Left renal cortex interstitium (tissue), 4 donors: ENCODE data around the gene IL36RN. TPM values are rescaled to one million over a fixed set of nuclear protein-coding genes. Genes with fewer than 3 reads are reported as not detected.
"Not testable (repeated sequence)": the region's sequence is repeated elsewhere in the genome, so short reads cannot be mapped to it uniquely, and the experiment has no call there.

ENCODE experiments used
- DNase-seq, 4 donors: peaks; one replicate each; pipeline ENCODE4 v3.0.0-alpha.2; 2013; ENCODE audit warnings: low read depth in 4 of 4, low spot score in 2 of 4, missing footprints in 1 of 4
- polyA plus RNA-seq, 4 donors: library from polyadenylated mRNA; unstranded; fragments of 120-200 nt; gene quantifications; one replicate each; pipeline ENCODE4 v1.2.1, GENCODE V29; 2013; ENCODE audit not compliant: insufficient read length in 4 of 4

Gene IL36RN
- polyA plus RNA-seq, 4 donors = not detected

DNA sequence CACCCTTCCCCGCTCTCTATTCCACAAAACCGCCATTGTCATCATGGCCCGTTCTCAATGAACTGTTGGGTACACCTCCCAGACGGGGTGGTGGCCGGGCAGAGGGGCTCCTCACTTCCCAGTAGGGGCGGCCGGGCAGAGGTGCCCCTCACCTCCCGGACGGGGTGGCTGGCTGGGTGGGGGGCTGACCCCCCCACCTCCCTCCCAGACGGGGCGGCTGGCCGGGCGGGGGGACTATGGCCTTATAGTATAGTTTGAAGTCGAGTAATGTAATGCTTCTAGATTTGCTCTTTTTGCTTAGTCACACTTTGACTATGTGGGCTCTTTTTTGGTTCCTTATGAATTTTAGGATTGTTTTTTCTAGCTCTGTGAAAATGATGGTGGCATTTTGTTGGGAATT, 37.3 kb downstream of the IL36RN start:
- DNase-seq = not testable (repeated sequence)

DNA sequence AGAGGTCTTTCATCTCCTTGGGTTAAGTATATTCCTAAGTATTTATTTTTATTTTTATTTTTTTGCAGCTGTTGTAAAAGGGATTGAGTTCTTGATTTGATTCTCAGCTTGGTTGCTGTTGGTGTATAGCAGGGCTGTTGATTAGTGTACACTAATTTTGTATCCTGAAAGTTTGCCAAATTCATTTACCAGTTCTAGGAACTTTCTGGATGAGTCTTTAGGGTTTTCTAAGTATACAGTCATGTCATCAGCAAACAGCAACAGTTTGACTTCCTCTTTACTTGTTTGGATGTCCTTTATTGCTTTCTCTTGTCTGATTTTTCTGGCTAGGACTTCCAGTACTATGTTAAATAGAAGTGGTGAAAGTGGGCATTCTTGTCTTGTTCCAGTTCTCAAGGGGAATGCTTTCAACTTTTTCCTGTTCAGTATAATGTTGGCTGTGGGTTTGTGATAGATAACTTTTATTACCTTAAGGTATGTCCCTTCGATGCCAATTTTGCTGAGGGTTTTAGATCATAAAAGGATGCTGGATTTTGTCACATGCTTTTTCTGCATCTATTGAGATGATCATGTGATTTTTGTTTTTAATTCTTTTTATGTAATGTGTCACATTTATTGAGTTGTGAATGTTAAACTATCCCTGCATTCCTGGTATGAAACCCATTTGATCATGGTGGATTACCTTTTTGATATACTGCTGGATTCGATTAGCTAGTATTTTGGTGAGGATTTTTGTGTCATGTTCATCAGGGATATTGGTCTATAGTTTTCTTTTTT, 38.0 kb downstream of the IL36RN start:
- not testable (repeated sequence) for DNase-seq

DNA sequence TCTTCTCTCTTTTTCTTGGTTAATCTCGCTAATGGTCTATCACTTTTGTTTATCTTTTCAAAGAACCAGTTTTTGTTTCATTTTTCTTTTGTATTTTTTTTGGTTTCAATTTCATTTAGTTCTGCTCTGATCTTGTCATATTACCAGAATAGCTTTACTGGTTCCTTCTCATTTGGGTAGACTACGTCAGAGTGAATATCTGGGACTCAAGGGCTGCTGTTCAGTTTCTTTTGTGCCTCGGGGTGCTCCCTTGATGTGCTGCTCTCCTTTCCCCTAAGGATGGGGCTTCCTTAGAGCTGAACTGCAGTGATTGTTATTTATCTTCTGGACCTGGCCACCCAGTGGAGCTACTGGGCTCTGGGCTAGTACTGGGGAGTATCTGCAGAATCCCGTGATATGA, 39.0 kb downstream of the IL36RN start:
- no peak for DNase-seq

DNA sequence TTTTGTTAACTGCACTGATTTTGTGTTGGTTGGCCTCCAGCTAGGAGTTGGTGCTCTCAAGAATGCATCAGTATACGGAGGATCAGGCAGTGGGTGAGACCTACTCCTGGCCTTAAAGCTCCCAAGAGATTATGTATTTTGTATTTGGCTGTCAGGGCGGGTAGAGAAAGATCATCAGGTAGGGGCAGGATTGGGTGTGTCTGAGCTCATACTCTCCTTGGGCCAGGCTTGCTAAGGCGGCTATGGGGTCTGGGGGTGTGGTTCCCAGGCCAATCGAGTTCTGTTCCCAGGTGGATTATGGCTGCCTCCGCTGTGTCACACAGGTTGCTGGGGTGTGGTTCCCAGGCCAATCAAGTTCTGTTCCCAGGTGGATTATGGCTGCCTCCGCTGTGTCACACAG, 39.5 kb downstream of the IL36RN start:
- DNase-seq = no peak

DNA sequence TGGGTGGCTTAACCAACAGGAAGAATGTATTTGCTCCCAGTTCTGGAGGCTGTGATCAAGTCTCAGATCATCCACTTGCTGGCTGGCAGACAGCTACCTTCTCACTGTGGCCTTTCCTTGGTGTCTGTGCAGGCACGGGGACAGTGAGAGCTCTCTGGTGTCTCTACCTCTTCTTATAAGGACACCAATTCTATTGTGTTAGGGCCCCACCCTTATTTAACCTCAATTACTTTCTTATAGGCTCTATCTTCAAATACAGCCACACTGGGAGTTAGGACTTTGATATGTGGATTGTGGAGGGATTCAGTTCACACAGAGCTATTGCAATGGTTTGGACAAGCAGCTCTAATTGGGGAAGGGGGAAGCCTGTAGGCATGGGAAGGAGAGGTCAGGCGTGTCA, 43.1 kb downstream of the IL36RN start:
- DNase-seq = no peak

DNA sequence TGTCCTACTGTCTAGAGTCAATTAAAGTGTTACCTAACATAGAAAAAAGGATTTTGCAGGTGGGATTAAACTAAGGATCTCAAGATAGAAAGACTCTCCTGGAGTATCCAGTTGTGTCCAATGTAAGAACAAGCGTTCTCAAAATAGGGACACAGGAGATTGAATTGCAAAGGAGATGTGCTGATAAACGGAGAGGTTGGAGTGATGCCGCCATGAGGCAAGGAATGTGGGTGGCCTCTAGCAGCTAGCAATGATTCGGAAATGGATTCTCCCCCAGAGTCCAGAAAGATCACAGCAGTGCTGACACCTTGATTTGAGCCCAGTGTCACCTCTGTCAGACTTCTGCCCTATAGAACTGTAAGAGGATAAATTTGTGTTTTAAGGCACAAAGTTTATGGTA, 44.3 kb downstream of the IL36RN start:
- no peak for DNase-seq

DNA sequence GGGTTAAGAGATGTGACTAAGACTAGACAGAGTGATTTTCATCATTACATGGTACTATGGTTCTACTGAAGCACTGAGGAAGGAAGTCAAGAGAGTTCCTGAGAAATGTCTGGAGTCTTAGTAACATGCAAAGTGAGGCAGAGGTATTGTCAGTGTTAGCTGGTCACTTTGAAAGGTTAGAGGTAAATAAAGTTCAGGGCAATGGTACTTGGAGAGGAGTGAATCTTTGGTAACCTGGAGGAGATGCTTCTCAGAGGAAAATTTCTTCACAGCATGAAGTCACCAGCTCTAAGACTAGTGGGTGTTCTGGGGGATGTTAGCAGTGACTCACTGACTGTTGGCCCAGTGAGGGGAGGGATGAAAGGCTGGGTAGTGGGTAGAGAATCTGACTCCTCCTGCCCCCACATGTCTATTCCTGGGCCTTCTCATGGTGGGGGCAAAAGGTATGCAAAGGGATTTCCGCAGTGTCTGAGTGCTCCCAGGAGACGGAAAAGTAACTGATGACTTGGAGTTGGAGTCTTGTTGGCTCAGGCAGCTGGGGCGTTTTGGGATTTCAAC, 45.1 kb downstream of the IL36RN start:
- DNase-seq = no peak

DNA sequence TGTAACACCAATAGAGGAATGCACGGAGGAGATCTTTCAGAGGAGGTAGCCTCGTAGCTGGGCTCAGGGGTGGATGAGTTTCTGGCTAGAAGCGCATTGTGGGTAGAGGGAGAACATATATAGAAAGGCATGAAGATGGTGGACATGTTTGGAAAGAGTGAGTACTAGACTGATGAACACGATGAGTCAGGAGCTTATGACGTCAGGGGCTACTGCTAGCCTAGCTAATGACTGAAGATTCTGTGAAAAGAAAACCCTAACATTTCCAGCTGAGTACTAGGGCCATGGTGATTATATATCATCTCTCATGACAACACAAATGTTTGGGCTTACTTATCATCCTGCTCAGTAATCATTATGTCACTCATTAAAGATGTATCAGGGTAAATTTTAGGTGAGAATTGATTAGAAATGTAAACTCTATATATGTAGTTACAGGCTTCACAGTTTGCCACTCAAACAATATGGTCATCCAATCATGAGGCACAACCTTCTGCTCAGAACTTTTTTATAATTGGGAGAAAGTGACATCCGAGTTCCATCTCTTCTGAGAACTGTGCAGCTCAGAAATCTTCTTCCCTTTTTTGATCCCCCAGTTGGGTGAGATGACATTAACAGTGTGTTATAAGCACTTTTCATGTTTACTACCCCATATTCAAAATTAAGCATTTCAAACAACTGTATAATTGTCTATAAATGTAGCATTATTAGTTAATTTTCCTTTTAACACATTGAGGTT, 46.2 kb downstream of the IL36RN start:
- no peak for DNase-seq

DNA sequence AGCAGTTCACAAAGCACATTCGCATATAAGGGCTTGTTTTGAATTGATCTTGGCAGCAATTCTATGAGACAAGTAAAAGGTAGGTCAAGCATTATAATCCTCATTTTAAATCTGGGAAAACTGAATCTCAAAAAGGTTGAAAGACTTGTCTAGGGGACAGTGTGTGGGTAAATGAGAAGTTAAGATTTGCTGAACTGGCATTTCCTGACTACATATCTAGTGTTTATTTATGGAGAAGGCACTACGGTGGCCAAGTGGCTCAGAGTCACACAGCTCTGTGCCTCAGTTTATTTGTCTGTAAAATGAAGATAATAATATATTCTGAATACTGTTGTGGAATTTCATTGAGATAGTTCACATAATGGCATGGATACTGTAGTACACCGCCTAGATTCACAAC, 52.1 kb downstream of the IL36RN start:
- DNase-seq = no peak

DNA sequence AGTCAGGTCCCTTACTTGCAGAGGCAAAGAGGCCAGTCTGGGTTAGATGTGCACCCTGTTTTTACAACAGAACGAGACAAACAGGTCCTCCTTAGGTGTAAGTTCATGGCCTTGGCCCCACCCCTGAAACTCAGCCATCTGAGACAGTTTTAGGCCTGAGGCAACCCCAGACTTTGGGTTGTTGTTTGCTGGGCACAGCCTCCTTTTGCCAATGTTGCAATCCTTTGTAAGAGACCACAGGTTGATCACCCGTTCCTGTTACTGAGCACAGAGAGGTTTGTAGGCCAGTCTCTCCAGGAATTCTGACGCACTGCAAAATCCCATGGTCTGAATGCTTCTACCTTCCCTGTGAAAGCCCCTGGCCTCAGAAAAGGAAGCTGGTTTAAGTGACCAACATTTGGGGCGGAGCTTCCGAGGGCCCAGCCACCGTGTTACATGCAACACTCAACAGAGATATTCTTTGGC, 52.9 kb downstream of the IL36RN start:
- DNase-seq = no peak

DNA sequence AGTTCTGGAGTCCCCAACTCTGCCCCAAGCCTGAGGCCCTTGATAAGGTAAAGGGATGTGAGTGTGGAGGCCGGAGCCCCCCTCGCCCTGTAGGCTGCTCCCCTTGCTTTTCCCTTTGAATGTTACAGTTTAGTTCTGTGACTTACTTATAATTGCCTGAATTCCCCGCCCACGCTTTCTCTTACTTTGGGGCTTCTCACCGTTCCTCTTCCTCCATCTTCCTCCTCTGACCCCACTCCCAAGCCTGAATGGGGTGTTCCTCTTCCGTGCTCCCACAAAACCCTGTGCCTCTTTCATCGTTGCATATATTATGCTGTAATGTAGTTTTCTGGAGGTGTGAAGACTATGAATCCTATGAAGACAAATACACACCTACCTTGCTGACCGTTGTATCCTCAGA, 53.4 kb downstream of the IL36RN start:
- DNase-seq = no peak

DNA sequence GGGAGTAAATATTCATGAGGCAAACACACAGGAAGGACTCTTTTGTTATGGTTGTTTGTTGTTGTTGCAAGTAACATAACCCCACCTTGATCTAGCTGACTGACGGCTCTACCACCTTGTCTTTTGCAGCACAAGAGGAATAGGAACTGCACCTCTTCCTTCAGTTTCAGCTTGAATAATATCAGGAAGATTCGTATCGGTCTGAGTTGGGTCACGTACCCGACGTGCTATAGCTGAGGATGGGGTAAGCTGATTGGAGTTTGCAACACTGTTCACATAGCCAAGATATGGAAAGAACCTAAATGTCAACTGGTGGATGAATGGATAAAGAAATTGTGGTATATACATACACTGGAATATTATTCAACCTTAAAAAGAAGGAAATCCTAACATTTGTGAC, 53.9 kb downstream of the IL36RN start:
- DNase-seq = no peak

DNA sequence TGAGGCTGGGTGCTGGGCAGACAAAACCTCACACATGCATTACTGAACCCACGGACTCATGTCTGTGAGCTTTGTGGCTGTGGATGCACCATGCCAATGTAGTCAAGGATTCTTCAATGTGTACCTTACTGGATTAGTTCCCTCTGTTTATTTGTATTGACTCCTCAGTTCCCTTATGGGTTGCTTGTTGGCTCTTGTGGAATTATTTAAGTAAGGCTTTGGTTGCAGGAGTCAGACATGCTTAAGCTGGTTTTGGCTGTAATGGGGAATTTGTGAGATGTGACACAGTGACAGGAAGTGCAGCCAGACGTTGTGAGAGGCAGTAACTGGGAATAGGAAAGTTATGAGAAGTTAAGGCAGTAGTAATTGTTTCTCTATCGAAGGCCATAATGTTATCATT, 54.8 kb downstream of the IL36RN start:
- no peak for DNase-seq

Other genes starting within 250 kb of the IL36RN start
- 1 to 10 TPM in 1 of 4 donors, under 1 TPM in 3; 0.35 to 3.1 (median 0.60) TPM for gene IL1B, start 222.4 kb upstream of the IL36RN start, polyA plus RNA-seq
- gene IL37, start 148.0 kb upstream of the IL36RN start, polyA plus RNA-seq = under 1 TPM in 1 of 4 donors, not detected in 3; 0.13 TPM
- under 1 TPM in 2 of 4 donors, not detected in 2; 0.21 to 0.25 TPM for gene IL36G, start 81.2 kb upstream of the IL36RN start, polyA plus RNA-seq
- gene IL36A, start 53.7 kb upstream of the IL36RN start, polyA plus RNA-seq = not detected
- gene IL36B, start 6.3 kb upstream of the IL36RN start, polyA plus RNA-seq = not detected
- gene IL1F10, start 8.8 kb downstream of the IL36RN start, polyA plus RNA-seq = not detected
- gene IL1RN, start 68.4 kb downstream of the IL36RN start, polyA plus RNA-seq = 1 to 10 TPM in 3 of 4 donors, under 1 TPM in 1; 0.83 to 5.1 (median 3.1) TPM
- 10 to 100 TPM in 3 of 4 donors, 1 to 10 TPM in 1; 9.1 to 17.1 (median 10.7) TPM for gene PSD4, start 114.8 kb downstream of the IL36RN start, polyA plus RNA-seq
- 100 to 1,000 TPM; 202 to 593 (median 403) TPM for gene PAX8, start 219.7 kb downstream of the IL36RN start, polyA plus RNA-seq